Fibroblast of skin of right biceps (primary cell): ENCODE results near the gene MYCL.

ENCODE experiments used
- DNase-seq: peaks from one replicate; pipeline ENCODE4 v3.0.0-alpha.2; 2013

Gene MYCL

GRCh38 chr1:39850606-39851216 is 51.0 kb downstream of the MYCL start:
- DNase-seq = no peak

- DNase-seq = no peak
These were observed 52.5 kb downstream of the MYCL start for GRCh38 chr1:39849203-39849602.

GRCh38 chr1:39847940-39848339 is 53.8 kb downstream of the MYCL start:
- DNase-seq = no peak

- no peak for DNase-seq
These were observed 54.9 kb downstream of the MYCL start for GRCh38 chr1:39846796-39847195.

GRCh38 chr1:39845569-39846566 is 55.8 kb downstream of the MYCL start:
- peak; percentile 78 for DNase-seq
